Stimulated activated CD8-positive, alpha-beta memory T cell treated with anti-CD3 and anti-CD28 coated beads, Interleukin-15, amount 100 ng/mL, for 1 hour (primary cell): ENCODE results near the gene PRSS58.

Source experiments
- DNase-seq: peaks from one replicate; pipeline ENCODE4 v3.0.0-alpha.2; 2020; ENCODE audit warnings: low read depth

PRSS58 gene

DNA sequence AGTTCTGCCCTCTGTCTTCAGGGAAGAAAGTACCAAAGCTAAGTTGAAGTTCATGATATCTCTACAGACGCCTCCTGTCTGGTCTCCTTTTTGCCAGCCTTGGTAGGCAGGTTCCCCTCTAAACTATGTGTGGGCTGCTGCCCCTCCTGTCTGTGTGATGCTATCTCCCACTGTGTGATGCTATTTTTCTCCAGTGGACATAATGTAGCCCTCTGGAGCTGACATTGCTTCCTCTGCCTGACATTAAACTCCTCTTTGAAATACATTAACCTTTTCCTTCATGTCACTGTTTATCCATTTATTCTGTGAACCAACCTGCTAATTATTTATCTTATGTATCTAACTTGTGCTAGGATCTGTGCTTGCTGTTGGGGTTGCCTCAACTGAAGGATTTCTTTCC, at the start of gene PRSS58:
PRSS58 (minus strand) TSS at position 101 of the 400 bp plus-strand sequence. CDS start 351 bp downstream, outside the sequence.
- DNase-seq, result no peak

DNA sequence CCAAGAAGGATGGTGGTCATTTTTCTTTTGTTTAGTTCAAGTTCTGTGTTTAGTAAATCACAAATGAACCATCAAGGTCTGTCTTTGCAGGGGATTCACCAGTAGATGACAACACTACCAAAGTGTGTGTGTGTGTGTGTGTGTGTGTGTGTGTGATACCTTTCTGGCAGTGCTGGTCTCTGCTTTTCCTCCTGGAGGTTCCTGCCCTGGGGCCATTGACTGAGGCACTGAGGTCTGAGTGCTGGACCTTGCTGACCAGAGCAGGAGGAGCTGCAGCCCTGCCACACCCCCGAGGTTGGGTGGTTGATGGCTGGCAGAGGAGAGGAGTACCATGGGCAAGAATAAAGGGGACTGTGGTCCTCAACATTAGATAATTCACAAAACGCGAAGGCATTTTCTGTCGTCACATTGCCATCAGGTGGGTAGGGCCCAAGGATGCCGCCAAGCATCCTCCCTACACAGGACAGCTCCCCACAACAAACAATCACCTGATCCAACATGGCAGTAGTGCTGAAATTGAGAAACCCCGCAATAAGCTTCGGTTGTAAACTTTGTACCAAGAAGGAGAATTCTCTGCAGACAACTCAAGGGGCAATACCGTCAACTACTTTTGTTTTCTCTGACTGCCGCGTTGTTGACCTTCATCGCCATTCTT, 49.5 kb upstream of the PRSS58 start:
- no peak for DNase-seq

DNA sequence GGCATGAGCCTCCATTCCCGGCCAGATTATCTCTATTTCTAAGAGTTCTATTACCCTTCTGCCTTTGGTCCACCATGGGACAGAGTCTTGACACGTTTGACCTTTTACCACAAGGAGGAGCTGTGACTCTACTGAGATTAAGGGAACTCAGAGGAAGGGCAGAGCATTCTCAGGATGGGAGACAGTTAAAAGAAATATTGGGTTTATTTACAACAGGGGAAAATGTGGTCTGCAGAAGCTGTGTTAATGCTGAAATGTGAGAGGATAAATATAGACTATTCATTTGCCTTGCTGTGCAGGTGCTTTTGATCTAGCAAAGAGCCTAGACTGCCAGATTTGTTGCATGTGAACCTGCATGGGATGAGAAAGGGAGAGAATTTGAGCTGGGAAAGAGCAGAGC, 45.8 kb upstream of the PRSS58 start:
- no peak for DNase-seq

DNA sequence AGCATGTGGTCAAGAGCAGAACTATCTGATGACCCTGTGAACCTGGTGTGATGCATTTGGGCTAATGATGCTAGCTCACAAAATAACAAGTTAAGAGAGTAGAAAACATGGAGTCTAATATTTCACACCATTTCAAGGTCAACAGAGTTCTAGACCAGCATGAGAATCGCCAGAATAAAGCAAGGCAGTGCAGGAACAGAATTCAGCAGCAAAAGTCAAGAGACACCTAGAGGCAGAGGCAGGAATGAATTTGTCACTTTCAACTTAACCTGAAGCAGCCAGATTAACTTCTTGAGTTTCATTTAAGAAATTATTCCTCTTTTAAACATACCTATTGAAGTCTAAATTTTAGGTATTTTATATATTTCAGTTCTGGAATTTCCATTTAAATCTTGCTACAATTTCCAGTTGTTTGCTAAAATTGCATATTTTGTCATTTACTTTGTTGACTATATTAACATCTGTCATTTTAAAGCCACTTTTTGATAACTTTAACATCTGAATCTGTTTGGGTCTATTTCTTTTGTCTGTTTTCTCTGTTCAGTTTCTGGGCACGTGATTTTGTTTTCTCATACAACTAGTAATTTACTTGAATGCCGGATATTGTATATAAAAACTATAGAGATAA, 44.2 kb upstream of the PRSS58 start:
- no peak for DNase-seq

DNA sequence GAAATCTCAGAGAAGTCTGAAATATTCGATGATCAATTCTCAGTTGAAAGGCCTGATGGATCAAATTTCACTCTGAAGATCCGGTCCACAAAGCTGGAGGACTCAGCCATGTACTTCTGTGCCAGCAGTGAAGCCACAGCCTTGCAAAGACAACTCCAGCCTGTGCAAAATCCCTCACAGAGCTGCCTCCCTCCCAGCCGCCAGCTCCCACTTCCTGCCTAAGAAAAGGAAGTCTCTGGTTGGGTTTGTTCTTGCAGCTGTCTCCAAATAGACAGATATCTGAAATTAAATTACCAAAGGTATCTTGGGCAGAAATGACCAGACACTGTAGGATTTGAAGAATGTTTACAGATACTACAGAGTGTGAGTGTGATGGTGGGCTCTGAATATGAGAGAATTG, 43.4 kb upstream of the PRSS58 start:
- no peak for DNase-seq

DNA sequence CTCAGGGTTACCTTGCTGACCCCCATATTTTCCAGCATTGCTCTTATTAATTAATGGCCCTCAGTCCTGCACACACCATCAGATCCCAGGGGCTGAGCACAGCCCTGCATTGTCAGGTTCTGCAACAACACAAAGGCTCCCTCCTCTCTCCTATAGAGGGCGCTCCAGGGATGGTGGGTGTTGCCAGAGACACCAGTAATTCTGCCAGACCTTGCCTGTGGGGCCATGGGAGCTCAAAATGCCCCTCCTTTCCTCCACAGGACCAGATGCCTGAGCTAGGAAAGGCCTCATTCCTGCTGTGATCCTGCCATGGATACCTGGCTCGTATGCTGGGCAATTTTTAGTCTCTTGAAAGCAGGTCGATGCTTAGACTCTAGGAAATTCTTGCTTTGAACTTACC, 42.8 kb upstream of the PRSS58 start:
- DNase-seq, result no peak

DNA sequence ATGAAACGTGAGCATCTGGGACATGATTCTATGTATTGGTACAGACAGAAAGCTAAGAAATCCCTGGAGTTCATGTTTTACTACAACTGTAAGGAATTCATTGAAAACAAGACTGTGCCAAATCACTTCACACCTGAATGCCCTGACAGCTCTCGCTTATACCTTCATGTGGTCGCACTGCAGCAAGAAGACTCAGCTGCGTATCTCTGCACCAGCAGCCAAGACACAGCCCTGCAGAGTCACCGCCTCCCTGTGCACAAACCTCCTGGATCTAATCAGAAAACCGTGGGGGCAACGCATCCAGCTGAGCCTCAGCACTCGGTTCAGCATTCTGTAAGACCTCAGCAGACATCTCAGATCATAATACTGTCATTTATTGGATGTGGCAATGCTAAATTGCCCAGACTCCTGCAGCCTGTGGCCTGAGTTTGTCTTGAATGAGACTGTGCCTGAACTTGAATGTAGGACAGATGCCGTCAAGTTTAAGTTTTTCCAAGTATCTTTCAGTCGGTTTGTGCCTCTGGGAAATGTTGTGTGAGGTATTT, 41.5 kb upstream of the PRSS58 start:
- no peak for DNase-seq

DNA sequence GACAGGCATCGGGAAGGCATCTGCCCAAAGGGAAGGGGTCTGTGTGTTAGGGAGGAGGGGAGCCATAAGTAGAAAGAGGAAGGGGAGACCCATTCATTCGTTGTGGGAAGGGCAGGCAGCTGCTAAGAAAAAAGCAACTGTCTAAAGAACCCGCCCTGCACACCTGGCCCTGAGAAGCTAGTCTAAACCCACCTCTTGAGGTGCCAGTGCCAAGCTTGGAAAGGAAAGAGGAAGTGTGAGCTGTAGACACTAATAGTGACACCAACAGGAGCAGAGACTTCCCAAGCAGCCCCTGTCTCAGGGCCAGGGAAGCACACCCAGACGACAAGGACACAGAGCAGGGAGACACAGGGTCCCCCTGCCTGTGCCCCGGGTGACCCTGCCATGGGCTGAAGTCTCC, 40.8 kb upstream of the PRSS58 start:
- DNase-seq, result no peak

DNA sequence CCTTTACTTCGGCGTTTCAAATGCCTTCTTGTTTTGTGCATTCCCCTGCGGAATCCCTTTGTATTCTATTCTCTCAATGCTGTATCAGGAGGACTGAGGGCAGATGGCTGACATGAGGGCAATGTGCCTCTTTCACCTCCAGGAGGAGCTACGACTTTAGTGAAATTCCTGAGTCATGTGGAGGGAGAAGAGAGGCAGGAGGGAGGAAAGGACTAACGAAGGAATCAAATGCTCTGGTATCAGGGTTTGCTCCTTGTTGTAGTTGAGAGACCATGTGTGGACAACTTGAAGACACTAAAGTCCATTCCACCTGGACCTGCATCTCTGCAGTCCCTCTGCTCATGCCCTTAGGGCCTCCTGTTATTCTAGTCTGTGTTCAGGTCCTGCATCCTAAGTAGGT, 40.2 kb upstream of the PRSS58 start:
- DNase-seq, result no peak

DNA sequence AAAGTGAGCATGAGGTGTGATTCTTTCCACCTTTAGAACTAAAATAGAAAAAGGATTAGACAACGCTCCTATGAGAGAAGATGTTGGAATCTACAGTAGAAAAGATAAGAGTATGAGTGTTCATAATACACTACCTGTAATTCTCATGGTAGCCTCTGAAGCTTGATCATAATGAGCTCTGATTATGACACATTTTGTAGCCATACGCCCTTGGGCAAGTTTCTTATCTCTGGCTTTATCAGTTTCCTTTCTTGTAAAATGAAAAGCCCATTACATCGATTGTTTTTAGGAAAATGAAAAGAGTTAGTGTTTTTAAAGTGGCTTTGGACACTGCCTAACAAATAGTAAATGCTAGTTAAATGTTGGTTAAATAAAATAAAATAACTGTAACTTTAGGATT, 22.4 kb upstream of the PRSS58 start:
- DNase-seq, result no peak

GRCh38 chr7:142279601-142280000, 21.7 kb upstream of the PRSS58 start:
- DNase-seq, result no peak

GRCh38 chr7:142275028-142275427, 17.2 kb upstream of the PRSS58 start:
- no peak for DNase-seq

- no peak for DNase-seq
Observed at GRCh38 chr7:142272841-142273240, 15.0 kb upstream of the PRSS58 start.

GRCh38 chr7:142263598-142264380, 5.9 kb upstream of the PRSS58 start:
- no peak for DNase-seq

DNA sequence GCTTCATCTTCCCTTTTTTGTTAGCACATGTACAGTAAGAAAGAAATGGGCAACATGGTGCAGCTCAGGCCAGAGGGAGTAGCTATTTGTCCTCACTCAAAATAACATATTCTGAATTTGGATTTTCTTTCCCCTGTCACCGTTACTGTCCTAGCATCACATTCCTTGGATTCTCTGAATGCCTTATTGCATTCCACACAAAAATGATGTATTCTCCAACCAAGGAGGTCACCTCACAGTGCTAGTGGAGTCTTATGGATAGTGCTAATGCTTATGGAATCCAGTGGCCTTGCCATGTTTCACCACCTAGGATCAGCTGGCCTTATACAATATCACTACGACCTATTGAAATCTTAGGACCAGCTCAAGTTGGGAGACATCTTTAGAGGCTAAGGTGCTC, 7.2 kb downstream of the PRSS58 start:
- no peak for DNase-seq

DNA sequence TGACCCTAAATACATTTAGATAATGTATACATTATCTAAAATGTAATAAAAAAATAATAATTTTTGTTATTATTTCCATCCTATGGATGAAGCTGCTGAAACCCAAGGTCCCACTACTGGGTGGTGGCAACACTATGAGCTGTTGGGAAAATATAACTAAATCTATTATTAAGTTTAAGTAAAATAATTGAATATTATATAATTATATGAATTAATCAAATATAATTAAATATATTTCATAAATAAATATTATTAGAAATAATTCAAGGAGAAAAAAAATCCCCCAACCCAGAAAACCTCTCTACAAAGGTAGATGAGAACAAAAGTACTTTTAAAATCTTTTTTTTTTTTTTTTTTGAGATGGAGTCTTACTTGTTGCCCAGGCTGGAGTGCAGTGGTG, 7.9 kb downstream of the PRSS58 start:
- no peak for DNase-seq

GRCh38 chr7:142248166-142249160, 9.4 kb downstream of the PRSS58 start:
- DNase-seq, result no peak

DNA sequence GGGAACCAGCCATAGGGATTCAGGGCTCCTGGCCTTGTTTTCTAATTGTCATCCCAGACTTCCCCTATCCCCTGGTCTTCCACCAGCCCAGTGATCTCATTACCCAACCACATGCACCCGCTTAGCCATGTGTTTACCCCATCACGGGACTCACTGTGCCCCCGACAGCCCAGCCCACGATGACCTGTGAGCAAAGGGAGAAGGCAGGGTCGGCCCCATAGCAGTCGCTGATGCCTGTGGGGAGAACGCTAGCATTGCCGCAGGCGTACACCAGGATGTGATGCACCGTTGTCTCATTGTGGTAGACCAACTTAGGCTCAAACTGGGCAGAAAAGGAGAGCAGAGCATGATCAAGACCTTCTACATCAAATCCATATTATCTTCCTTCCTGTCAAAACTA, 14.0 kb downstream of the PRSS58 start:
- no peak for DNase-seq

DNA sequence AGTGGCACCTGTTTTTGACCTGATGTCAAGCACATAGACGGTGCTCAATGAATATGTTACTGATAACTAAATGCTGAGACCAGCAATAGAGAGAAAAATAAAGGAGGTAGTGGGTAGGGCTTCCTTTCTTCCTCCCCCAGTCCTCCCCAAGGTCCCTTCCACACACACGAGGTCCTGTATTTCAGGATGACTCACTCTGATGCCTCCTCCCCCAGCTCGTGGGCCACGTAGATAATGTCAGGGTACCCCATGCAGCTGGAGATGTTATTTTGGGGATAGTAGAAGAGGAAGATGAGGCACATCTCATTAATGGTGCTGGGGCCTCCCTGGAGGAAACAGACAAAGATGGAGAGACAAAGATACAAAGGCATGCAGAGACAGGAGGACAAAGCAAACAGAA, 17.3 kb downstream of the PRSS58 start:
- no peak for DNase-seq

- DNase-seq, result no peak
Observed at GRCh38 chr7:142231716-142232115, 26.1 kb downstream of the PRSS58 start.

DNA sequence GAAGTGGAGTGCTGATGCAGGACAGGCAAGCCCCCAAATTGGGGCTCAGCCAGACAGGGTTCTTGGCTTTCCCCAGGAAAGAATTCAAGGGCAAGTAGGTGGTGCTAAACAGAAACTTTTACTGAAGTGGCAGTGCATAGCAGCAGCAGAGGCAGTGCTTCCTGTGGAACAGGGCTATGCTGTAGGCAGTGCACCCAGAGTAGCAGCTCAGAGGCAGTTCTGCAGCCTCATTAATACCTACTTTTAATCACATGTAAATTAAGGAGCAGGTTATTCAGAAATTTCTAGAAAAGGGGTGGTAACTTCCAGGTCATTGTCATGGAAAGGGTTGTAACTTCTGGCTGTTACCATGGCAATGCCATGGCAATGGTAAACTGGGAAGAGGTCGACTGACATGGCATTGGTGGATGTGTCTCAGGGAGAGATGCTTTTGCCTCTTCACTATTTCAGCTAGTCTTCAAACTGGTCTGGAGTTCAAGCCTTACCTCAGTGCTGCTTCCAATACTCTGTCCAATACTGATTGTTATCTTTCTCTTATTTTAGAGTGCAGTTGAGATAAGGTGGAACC, 29.2 kb downstream of the PRSS58 start:
- DNase-seq, result no peak
